ENCODE measurements around the gene TMC2.

- TF ChIP-seq POLR2A (IDR thresholded peaks at IDR 0.05; ENCODE audit: low read depth, low read length) = peak; percentile 99
- TF ChIP-seq TAF1 (IDR thresholded peaks at IDR 0.05; ENCODE audit: borderline replicate concordance, low read depth, low read length) = peak; percentile 97
- peak; percentile 98 for TF ChIP-seq POLR2AphosphoS5 (IDR thresholded peaks at IDR 0.05; ENCODE audit: low read depth, low read length)
Measured at GRCh38 chr20:2651772-2652723, 115.7 kb downstream of the TMC2 start, which contains the start of gene NOP56.
